ENCODE measurements around the gene TXNDC8. TPM values are rescaled to one million over a fixed set of nuclear protein-coding genes. Genes with fewer than 3 reads are reported as not detected.

Gene TXNDC8
- polyA plus RNA-seq, 1 experiment: not detected

- CTCF ChIA-PET: interaction anchor here (0.6 to 1.2 kb wide), 4 partner anchors 73 to 368 kb away, joined by 3 to 11 read pairs (median 6); no protein-coding TSS in a partner anchor
- H3K4me3 ChIP-seq (ENCODE audit: low read depth, low read length): peak within 1 kb of the TSS; percentile 94
- no peak for TF ChIP-seq CTCF (IDR thresholded peaks at IDR 0.05; ENCODE audit: low read depth, low read length)
Observed at GRCh38 chr9:110256380-110257096, 81.1 kb downstream of the TXNDC8 start, which contains the start of gene TXN. TXN (minus strand) TSS chr9:110256507; CDS start chr9:110256435, 72 bp downstream.

GRCh38 chr9:110255463-110256379 lies 81.9 kb downstream of the TXNDC8 start:
- POLR2A ChIA-PET: interaction anchor here (0.6 to 1.9 kb wide), 27 partner anchors 14 to 705 kb away, joined by 3 to 35 read pairs (median 4); partner anchors contain the start of gene SVEP1
- peak overlapping the region; percentile 77 for H3K27ac ChIP-seq (ENCODE audit: low read depth, low read length)
- peak overlapping the region; percentile 94 for H3K4me3 ChIP-seq (ENCODE audit: low read depth, low read length)
- CTCF ChIA-PET: interaction anchor here (0.6 to 1.0 kb wide), 2 partner anchors 72 to 206 kb away, joined by 3 to 6 read pairs; no protein-coding TSS in a partner anchor
- no peak for TF ChIP-seq CTCF (IDR thresholded peaks at IDR 0.05; ENCODE audit: low read depth, low read length)
- H3K9me3 ChIP-seq (ENCODE audit: control insufficient read depth, insufficient read depth, low read length): no peaks in the 10 kb centered on the region; the same call in 1 of the 2 replicates
- DNase-seq (ENCODE audit: low read depth, low spot score): no peak
- no peaks in the 10 kb centered on the region for H3K27me3 ChIP-seq (ENCODE audit: control insufficient read depth, insufficient read depth, low read length)

More at GRCh38 chr9:110256380-110257096, 81.1 kb downstream of the TXNDC8 start, which contains the start of gene TXN:
- Histone ChIP-seq H3K27me3 (ENCODE audit: control insufficient read depth, insufficient read depth, low read length) (no peaks in the 10 kb centered on the region), H3K27ac (ENCODE audit: low read depth, low read length) (peak within 1 kb of the TSS; percentile 97), H3K9me3 (ENCODE audit: control insufficient read depth, insufficient read depth, low read length) (no peaks in the 10 kb centered on the region; the same call in 1 of the 2 replicates)
- POLR2A ChIA-PET: interaction anchor here (0.6 to 2.1 kb wide), 34 partner anchors 9 to 706 kb away, joined by 3 to 35 read pairs (median 4); partner anchors contain the start of gene SVEP1
- DNase-seq (ENCODE audit: low read depth, low spot score): peak; percentile 57

- H3K27ac ChIP-seq (ENCODE audit: low read depth, low read length): peak overlapping the region; percentile 77
- no peak for DNase-seq (ENCODE audit: low read depth, low spot score)
- CTCF ChIA-PET: no interaction called here
- no peak for TF ChIP-seq CTCF (IDR thresholded peaks at IDR 0.05; ENCODE audit: low read depth, low read length)
- POLR2A ChIA-PET: no interaction called here
- peak overlapping the region; percentile 94 for H3K4me3 ChIP-seq (ENCODE audit: low read depth, low read length)
- H3K9me3 ChIP-seq (ENCODE audit: control insufficient read depth, insufficient read depth, low read length): no peaks in the 10 kb centered on the region; the same call in 1 of the 2 replicates
- no peaks in the 10 kb centered on the region for H3K27me3 ChIP-seq (ENCODE audit: control insufficient read depth, insufficient read depth, low read length)
Observed at GRCh38 chr9:110255034-110255462, 82.6 kb downstream of the TXNDC8 start.

- no peak for TF ChIP-seq CTCF (IDR thresholded peaks at IDR 0.05; ENCODE audit: low read depth, low read length)
- ChIA-PET POLR2A (no interaction called here), CTCF (no interaction called here)
- no peak for DNase-seq (ENCODE audit: low read depth, low spot score)
- H3K4me3 ChIP-seq (ENCODE audit: low read depth, low read length): peak overlapping the region; percentile 94
- H3K9me3 ChIP-seq (ENCODE audit: control insufficient read depth, insufficient read depth, low read length): no peaks in the 10 kb centered on the region; the same call in 1 of the 2 replicates
- no peaks in the 10 kb centered on the region for H3K27me3 ChIP-seq (ENCODE audit: control insufficient read depth, insufficient read depth, low read length)
- H3K27ac ChIP-seq (ENCODE audit: low read depth, low read length): no peak overlapping the region
Observed at GRCh38 chr9:110254500-110254899, 83.2 kb downstream of the TXNDC8 start.

Small RNA genes within 50 kb of the gene (small RNA-seq; reads per million reads assigned to genes)
- gene RNU6-1039P (ENCODE audit: insufficient read length, low read depth): not detected

Other genes with a start within 250 kb of the TXNDC8 start
- gene C9orf152, start 129.7 kb downstream of the TXNDC8 start, polyA plus RNA-seq (2011; rRNA removed): not detected in 2 replicates
- 491 and 630 TPM in 2 replicates for gene TXN, start 81.4 kb downstream of the TXNDC8 start, polyA plus RNA-seq (2011; rRNA removed)
- gene SVEP1, start 241.9 kb upstream of the TXNDC8 start, polyA plus RNA-seq (2011; rRNA removed): 34.8 and 40.9 TPM in 2 replicates

All from AG04450 (cell line).